Activated CD8-positive, alpha-beta memory T cell treated with anti-CD3 and anti-CD28 coated beads, Interleukin-2, amount 50 U/mL, for 4 hours (primary cell): Measurements from ENCODE around the gene MAPKAPK2.
"Not testable (repeated sequence)": the region's sequence is repeated elsewhere in the genome, so short reads cannot be mapped to it uniquely, and the experiment has no call there.

Experiments
- DNase-seq: peaks from one replicate; pipeline ENCODE4 v3.0.0-alpha.2; 2020

Gene MAPKAPK2

DNA sequence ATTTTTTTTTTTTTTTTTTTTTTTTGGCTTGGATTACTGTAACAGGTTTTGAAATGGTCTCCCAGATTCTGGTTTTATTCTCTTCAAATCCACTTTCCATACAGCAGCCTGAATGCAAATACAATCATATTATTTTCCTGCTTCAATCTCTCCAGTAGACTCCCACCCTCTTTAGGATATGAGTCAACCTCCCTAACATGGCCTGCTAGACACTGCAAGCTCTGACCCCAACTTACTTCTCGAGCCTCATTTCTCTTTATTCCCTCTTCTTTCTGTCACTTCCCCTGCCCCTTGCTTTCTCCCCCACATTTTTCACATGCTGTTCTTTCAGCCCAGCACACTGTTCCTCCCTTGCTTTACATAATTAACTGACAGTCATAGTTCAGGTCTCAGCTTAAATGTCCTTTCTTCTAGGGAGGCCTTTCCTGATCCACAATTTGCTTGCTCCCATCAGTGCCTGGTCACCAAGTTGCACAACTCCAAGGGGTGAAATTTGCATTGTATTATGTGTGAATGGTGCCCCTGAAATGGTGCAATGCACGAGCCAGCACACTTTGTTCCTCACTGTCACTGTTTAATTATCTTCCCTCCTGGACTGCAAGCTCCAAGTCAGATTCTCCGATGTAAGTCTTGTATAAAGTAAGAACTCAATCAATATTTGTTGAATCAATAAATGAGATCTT lies 63.8 kb downstream of the MAPKAPK2 start:
- no peak for DNase-seq

DNA sequence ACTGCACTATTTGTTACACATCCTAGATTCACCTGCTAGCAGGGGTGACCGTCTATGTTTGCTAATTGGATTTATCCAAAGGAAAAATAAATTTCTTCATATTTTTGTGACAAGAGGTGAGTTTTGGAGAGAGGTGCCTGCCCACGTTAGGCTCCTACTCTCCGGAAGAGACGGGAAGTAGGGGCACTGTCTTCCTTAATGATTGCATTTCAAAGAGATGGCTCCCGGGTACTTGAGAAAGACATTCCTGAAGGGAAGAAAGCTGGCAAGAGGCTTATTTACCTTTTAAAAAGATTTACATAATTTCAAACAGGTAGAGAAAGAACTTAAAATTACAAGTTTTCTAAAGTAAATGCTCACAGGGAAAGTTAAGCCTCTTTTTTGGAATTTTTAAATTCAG lies 67.2 kb downstream of the MAPKAPK2 start:
- no peak for DNase-seq

DNA sequence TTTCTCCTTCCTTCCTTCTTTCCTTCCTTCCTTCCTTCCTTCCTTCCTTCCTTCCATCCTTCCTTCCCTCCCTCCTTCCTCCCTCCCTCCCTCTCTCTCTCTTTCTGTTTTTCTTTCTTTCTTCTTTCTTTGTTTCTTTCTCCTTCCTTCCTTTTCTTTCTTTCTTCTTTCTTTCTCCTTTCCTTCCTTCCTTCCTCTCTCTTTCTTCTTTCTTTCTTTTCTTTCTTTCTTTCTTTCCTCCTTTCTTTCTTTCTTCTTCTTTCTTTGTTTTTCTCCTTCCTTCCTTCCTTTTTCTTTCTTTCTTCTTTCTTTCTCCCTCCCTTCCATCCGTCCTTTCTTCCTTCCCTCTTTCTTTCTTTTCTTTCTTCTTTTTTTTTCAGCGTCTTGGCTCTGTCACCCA lies 67.8 kb downstream of the MAPKAPK2 start:
- no peak for DNase-seq

DNA sequence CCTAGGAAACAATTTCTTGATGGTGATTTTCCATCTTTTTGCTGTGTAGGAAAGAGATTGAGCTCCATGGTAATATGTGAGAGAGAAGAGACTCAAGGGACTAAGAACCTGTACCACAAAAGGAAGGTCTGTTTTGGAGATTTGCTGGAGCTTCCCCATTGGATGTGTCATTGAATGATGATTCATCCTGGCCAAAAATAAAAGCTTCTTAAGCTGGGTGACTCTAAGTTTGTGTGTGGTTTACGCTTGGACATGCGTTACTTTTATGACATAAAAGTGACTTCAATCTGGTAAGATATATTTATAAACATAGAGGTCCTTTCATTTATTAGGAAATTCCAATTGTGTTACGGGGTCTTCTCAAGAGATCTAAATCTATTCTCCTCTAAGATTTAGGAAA lies 68.4 kb downstream of the MAPKAPK2 start:
- DNase-seq, result no peak

DNA sequence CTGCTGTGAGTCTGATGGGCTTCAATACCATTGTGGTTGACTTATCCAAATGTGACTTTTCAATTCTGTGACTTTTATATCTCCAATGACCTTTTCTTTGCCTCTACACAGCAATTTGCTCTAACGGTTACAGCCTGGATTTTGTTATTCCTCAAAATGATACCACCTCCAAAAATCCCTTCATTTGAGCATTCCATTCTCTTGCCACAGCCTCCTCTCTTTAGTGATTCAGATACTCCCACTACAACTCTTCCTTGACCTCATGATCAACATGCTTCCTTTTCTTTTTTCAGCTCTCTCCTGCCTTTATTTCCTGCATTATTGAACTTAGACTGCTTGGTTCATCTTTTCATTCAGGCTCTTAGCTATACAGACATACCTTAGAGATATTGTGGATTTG lies 69.3 kb downstream of the MAPKAPK2 start:
- no peak for DNase-seq

DNA sequence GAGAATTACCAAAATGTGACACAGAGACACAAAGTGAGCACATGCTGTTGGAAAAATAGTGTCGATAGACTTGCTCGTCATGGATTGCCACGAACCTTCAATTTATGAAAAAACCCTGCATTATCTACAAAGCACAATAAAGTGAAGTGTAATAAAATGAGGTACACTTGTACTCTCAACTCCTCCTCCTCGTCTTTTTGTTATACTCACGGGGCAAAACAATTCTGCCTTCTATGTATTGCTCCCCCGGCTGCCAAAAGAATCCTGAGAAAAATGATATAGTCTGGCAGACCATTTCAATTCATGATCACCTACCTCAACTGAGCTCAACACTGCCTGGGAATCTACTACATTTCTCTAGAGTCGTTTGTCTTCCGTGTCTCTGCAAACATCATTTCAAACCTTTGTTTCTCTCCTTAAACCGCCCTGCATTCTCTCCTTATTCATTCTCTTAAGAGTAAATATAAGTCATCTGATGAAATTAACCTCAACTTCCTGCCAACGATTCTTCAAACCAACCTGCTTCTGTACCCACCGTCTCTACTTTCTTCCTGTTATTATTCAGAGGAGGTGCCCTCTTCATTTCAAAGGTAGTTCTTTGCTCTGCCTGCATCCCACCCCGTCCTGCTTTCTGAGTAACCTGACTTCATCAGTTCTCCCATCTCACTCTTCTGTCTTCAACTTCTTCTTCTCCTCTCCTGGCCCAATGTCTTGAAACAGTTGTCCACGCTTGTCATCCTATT lies 73.0 kb downstream of the MAPKAPK2 start:
- DNase-seq, result peak; percentile 33

DNA sequence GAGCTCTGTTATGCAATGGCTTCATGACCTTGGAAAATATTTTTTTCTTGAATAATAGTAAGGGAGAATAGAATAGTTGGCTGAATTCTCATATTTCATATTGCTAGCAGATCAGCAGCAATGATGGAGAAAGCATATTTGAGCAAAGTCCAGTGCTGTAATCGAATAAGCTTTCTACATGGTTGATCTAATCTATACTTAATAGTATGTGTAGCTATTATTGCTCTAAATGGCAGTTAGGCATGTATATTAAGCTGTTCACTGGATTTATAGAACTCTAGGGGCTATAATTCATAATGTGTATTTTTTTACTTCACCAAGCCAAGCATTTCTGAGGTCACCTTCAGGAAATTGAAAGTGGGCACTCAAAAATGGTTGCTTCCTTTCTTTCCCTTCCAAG lies 75.9 kb downstream of the MAPKAPK2 start:
- DNase-seq, result no peak

DNA sequence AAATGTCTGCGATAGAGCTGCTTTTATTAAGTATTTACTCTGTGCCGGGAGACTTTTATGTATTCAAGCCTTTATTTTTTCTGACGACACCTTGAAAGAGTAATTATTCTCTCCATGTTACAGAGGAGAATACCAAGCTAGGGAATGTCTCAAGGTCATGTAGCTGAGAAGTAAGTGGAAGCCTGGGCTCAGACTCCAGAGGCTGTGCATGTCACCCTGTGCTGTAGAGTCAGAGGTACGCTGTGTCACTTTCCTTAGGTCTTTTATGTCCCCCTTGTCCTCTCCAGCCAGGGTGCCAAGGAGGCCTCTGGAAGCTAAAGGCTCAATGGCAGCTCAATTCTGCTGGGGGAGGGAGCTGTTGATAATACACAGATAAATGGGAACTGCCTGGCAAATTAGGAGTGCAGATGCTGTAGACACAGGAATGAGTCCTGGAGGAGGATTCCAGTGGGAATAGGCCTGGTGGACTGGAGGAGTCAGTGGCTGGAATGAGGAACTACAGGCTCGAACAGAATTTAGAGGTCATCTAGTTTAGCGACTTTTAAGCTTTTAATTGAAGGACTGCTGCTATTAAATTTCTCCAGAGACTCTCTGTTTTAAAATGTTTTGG lies 76.6 kb downstream of the MAPKAPK2 start:
- DNase-seq, result no peak

DNA sequence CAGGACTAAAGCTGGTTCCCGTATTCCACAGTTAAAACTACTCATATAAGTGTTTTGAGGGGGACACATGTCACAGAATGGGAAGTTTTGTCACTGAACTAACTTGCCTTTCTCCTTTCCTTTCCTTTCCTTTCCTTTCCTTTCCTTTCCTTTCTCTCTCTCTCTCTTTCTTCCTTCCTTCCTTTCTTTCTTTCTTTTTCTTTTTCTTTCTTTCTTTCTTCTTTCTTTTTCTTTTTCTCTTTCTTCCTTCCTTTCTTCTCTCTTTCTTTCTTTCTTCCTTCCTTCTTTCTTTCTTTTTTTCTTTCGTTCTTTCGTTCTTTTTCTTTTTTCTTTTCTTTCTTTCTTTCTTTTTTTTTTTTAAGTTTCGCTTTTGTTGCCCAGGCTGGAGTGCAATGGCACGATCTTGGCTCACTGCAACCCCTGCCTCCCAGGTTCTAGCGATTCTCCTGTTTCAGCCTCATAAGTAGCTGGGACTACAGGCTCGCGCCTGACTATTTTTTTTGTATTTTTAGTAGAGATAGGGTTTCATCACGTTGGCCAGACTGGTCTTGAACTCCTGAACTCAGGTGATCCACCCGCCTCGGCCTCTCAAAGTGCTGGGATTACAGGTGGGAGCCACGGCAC lies 78.1 kb downstream of the MAPKAPK2 start:
- not testable (repeated sequence) for DNase-seq

DNA sequence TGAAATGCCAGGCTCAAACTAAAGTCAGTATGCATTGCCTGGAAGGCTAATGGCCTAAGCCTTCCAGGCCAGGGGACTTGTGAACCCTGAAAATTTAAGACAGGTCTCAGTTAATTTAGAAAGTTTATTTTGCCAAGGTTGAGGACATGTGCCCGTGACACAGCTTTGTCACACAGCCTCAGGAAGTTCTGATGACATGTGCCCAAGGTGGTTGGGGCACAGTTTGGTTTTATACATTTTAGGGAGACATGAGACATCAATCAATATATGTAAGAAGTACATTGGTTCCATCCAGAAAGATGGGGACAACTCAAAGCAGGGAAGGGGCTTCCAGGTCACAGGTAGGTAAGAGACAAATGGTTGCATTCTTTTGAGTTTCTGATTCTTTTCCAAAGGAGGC lies 81.1 kb downstream of the MAPKAPK2 start:
- not testable (repeated sequence) for DNase-seq

DNA sequence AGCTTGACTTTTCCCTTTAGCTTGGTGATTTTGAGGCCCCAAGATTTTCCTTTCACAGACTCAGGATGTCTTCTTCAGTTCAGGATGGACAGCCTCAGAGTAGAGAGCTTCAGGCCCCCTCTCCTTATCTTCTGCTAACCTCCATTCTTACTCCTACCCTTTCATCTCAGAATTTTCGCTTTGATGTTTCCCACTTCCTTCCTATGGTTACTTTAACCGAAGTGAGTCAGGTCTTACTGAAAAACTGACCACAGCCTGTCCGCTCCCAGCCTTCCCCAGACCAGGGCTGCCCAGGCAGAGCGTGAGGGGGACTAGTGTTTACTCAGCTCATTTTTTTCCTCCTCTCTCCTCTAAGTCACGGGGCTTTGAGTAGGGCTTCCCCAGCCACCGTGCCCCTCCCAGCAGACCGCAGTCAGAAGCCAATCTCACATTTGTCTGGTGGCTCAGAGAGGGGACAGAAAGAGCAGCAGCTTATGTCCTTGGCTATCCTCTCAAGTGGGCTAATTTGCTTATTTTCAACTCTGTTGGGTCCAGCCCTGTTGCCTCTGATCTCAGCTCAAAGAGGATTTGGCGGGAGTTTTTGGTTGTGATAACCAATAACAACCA lies 81.6 kb downstream of the MAPKAPK2 start:
- DNase-seq, result peak; percentile 74

DNA sequence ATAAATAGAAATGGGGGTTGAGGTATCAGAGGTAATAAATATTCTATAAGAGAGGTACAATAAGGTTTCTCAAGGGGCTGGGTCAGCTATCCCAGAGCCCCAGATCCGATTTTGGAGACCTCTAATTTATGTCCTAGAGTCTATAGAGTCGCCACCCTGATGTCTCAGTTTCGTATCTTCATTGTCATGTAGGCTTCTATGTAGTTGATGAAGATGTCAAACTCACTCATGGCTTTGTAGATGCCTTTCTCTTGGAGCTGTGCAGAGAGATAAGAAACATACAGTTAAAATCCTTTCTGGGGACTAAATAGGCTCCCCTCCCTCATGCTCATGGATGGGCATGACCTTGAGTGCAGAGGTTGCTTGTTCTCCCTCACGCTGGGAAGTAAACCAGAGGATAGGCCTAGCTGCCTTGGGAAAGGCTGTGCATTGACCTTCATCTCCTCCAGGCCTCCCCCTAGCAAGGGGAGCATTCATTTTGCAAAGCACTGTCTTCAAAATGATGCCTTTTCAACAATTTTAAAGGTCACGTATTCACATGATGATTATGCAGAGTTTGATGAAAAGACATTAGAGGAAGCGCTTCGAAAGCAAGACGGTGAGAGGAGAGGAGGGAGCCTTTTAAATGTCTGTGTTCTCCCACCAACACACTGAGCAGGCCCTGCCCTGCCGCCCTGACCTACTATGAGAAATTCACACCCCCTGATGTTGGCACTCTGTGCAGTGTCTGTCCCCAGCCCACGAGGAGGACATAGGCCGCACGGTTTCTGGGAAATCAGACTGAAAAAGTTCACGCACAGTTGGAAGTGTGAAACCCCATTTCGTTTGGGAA lies 84.0 kb downstream of the MAPKAPK2 start:
- no peak for DNase-seq

DNA sequence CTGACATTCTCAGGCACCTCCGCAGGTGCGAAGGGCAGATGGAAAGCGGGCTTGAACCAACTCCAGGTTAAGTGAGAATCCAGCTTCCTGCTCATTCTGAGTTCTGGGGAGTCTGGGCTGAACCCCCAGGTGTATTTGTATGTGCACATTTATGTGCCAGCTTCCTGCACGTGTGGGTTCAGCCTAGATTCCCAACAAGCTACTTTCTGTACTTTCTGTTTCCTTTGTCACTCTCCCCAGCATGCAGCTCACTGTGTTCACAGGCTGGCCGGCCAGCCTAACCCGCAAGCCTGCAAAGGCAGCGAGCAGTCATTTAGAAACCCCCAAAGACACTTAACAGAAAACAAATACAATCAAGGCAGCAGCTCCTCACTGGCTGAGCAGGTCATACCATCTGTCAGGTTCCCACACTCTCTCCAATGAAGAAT lies 84.6 kb downstream of the MAPKAPK2 start:
- DNase-seq, result peak; percentile 31

DNA sequence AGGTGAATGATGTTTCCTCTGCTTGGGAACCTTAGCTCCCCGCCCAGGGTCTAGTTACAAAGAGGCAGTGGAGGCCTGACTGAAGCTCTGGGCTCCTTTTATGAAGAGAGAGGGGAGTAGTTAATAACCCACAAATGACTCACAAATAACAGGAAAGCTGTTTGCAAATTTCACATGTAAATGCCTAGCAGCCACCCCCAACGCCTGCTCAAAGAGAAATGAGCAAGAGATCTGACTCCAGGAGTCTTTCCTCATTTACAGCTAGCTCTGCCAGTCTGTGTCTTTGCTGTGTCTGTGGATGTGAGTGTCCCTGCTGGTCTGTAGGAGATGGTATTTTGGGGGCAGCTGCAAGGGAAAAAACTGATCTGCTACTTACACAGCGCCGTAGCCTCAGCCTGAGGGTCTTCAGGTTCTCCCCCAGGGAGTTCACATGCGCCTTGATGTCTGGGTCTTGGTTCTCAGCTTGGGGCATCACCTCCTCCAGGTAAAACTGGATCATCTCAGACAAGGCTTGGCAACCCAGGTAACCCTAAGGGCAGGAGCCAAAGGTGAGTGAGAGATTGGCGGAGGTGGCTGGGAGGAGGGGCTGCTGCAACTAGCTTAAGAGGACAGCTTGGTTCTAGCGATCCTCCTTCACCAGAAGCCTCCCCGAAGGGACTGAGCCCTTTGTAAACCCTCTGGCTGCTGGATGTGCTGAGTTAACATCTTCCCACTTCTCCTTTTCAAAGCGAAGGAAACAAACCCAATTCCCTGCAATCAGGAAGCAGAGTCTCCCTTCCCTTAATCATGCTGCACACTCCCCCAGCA lies 86.0 kb downstream of the MAPKAPK2 start, which contains the start of gene IL19:
Gene IL19 (plus strand): TSS at position 243 of the 807 bp plus-strand sequence. CDS start 65,890 bp downstream, outside the sequence.
- peak; percentile 30 for DNase-seq

DNA sequence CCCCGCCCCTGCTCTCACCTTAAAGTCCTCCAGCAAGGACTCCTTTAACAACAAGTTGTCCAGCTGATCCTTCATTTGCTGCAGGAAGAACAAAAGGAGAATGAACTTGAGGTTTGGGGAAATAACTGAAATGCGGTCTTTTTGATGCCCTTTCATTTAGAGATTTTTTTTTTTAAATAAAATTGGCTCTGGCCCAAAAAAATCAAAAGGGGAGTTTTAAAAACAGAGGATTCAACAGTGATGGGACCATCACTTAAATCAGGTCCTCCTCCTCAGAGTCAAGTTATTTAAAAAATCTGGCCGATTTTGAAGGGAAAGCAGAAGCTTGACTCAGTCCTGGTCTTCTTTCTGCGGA lies 86.6 kb downstream of the MAPKAPK2 start:
- DNase-seq, result no peak

DNA sequence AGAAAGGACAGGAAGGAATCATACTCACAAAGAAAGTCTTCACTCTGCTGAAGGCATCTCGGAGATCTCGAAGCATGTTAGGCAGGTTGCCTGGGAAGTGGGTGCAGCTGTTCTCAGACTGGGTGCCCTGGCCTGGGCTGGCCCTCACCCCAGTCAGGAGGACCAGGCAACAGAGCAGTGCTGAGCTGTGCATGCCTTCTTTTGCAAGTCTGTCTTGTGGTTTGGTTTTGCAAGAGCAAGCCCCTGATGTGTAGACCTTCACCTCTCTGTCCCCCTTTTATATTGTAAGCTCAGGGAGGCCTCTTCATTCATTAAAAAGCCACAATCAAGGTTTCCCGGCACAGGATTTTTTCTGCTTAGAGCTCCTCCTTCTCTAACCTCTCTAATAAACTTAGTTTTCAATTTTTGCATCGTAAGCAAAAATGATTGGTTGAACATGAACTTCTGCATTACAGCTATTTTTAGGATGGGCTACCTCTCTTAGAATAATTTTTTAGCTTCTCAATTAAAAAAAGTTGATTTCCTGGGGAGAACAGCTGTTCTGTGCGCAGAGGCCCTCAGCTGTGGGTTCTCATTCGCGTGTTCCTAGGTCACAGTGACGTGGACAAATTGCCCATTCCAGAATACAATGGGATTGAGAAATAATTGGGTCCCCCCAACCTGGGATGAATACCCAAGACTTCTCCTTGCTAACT lies 87.7 kb downstream of the MAPKAPK2 start, which contains the start of gene IL10:
Gene IL10 (minus strand): TSS at position 252 of the 695 bp plus-strand sequence. CDS start 59 bp downstream, at position 193.
- no peak for DNase-seq

DNA sequence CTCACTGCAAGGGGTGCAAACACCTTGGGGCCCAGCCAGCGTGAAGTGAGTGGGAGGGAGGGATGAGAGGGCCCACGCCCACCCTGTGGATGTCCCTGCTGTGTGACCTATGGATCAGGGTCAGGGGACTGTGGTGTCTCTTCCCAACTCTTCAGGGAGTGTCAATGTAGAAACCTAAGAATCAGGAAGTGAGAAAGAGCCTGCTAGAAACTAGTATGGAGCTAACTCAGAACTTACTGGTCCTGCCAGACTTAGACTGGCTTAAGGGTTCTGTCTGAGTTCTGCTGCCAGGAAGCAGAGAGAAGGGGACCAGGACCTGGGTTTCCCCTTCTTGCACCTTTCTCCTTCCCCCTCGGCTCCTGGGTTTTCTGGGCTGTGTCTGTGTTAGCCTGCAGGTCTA lies 89.4 kb downstream of the MAPKAPK2 start:
- no peak for DNase-seq

DNA sequence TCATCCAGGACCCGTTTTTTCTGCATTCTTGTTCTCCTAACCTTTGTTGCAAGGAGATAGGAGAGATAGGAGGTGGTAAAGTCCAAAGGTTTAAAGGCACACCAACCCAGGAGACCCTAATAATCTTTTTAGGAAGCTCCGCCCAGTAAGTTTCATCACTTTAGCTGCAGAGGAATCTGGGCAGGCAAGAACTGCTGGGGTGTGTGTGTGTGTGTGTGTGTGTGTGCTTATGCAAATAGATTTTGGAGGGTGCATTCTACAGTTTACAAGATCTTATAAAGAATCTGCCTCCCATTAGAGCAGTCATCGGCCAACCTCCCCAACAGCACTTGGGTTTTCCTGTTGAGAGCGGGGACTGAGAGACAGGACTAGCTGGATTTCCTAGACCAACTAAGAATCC lies 91.5 kb downstream of the MAPKAPK2 start:
- no peak for DNase-seq

DNA sequence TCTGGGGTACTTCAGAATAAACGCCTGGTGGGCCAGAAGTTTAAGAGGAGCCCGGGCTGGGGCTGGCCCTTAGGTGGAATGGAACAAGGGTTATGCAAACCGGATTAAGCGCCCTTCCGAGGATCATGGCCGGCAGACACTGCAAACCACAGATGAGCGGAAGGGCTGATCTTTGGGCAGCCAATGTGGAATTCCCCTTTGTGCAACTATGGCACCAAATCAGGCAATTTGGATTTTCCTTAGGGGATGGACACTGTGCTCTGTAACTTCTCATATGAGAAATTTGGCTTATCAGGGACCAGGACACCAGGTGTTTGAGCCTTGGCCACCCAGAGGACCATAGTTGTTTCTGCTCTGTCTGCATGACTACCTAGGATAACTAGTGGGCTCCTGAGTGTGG lies 93.3 kb downstream of the MAPKAPK2 start:
- DNase-seq, result no peak

DNA sequence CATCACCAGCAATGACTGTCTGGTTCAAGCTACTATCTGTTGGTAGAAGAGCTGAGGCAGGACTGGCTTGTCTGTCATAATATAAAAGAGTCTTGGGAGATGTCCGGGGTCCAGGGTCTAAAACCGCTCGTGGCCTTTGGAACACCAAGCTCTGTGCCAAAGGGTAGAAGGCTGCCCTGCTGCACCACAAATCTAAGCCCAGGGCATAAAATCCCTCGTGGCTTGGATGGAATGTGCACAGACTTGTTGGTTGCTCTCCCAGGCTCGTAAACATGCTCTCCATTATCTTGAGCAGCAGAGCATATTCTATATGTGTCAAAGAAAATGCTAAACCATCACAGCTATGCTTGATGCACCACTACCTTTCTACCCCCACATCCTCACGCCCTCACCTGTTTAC lies 94.2 kb downstream of the MAPKAPK2 start:
- DNase-seq, result not testable (repeated sequence)

DNA sequence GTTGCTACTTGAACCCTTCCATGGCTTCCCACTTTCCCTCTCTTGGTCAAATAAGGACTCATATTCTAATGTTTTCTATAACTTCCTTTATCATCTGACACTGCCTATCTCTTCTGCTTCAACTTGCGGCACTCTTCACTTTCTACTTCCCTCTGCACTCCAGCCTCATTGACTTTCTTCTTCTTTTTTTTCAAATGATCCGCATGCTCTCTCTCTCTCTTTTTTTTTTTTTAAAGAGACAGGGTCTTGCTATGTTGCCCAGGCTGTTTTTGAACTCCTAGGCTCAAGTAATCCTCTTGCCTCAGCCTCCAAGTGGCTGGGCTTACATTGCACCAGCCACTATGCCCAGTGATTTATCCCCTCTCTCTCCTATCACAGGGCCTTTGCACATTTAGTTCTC lies 94.9 kb downstream of the MAPKAPK2 start:
- DNase-seq, result no peak
